K562 (cell line): ENCODE measurements around the gene GPS2. TPM values are rescaled to one million over a fixed set of nuclear protein-coding genes. Genes with fewer than 3 reads are reported as not detected.

ENCODE experiments used
- ARNT ChIP-seq, 2 experiments: fragments of 450-650 bp; IDR thresholded peaks; 2 replicates each; pipeline ENCODE4 v1.6.1; 2016; ENCODE audit warnings: mild to moderate bottlenecking in 1 of 2
- FOXK1 ChIP-seq: sonication (generic); formaldehyde crosslinking; IDR thresholded peaks from 2 replicates; pipeline ENCODE4 v1.8.0; 2022; ENCODE audit warnings: missing genetic modification reagents, mild to moderate bottlenecking, borderline replicate concordance
- HCFC1 ChIP-seq: IDR thresholded peaks from 2 replicates; pipeline ENCODE4 v1.6.1; 2012; ENCODE audit warnings: low read depth, low read length, improper control_type of control experiment
- MCM2 ChIP-seq: fragments of 450-650 bp; IDR thresholded peaks from 2 replicates; pipeline ENCODE4 v1.6.1; 2017; ENCODE audit warnings: low read depth, mild to moderate bottlenecking
- MNT ChIP-seq, 2 experiments: fragments of 450-650 bp; conservative IDR thresholded peaks; 2 replicates each; pipeline ENCODE4 v1.6.1; 2017; ENCODE audit warnings: mild to moderate bottlenecking in 2 of 2, moderate library complexity in 2 of 2
- NCOA4 ChIP-seq: fragments of 450-650 bp; IDR thresholded peaks from 2 replicates; pipeline ENCODE4 v1.6.1; 2018; ENCODE audit warnings: mild to moderate bottlenecking; ENCODE audit not compliant: partially characterized antibody
- NFATC3 ChIP-seq: fragments of 450-650 bp; IDR thresholded peaks from 2 replicates; pipeline ENCODE4 v1.6.1; 2017; ENCODE audit warnings: mild to moderate bottlenecking
- PCBP1 ChIP-seq: fragments of 200-400 bp; formaldehyde crosslinking; IDR thresholded peaks from 2 replicates; pipeline ENCODE4 v1.6.1; 2018; ENCODE audit warnings: mild to moderate bottlenecking, low read depth, low read length; ENCODE audit not compliant: poor library complexity, severe bottlenecking
- POLR2G ChIP-seq: fragments of 200-400 bp; formaldehyde crosslinking; IDR thresholded peaks from 2 replicates; pipeline ENCODE4 v1.6.1; 2017; ENCODE audit warnings: low read depth, mild to moderate bottlenecking, antibody characterized with exemption, low read length, moderate library complexity
- RB1 ChIP-seq: fragments of 450-650 bp; IDR thresholded peaks from 2 replicates; pipeline ENCODE4 v1.6.1; 2017; ENCODE audit warnings: low read depth, mild to moderate bottlenecking
- SIN3A ChIP-seq, 2 experiments: fragments of 150-350 bp in 1 of 2; IDR thresholded peaks; 2 replicates each; pipeline ENCODE4 v1.6.1; 2011 to 2016; ENCODE audit warnings: borderline replicate concordance in 2 of 2, low read depth in 2 of 2, low read length in 2 of 2, mild to moderate bottlenecking in 2 of 2, moderate library complexity in 2 of 2; ENCODE audit not compliant: control insufficient read depth in 1 of 2
- TOE1 ChIP-seq, 2 experiments: fragments of 450-650 bp in 1 of 2; sonication (generic) in 1 of 2; formaldehyde crosslinking in 1 of 2; IDR thresholded peaks; 2 replicates each; pipeline versions ENCODE4 v1.7.1 to v1.8.0; 2016 to 2022; ENCODE audit warnings: borderline replicate concordance in 2 of 2, mild to moderate bottlenecking in 2 of 2, antibody characterized with exemption in 1 of 2, inconsistent platforms in 1 of 2, low read depth in 1 of 2, missing genetic modification reagents in 1 of 2, moderate library complexity in 1 of 2
- XRCC3 ChIP-seq: fragments of 450-650 bp; IDR thresholded peaks from 2 replicates; pipeline ENCODE4 v1.6.1; 2017; ENCODE audit warnings: mild to moderate bottlenecking, moderate library complexity
- ZNF133 ChIP-seq: fragments of 250-450 bp; sonication (Bioruptor Pico); IDR thresholded peaks from 2 replicates; pipeline ENCODE4 v1.4.0; 2020; ENCODE audit warnings: mild to moderate bottlenecking
- ZNF444 ChIP-seq: fragments of 250-450 bp; sonication (Bioruptor Pico); IDR thresholded peaks from 2 replicates; pipeline ENCODE4 v1.4.0; 2020; ENCODE audit warnings: mild to moderate bottlenecking, moderate library complexity
- ZNF551 ChIP-seq: fragments of 250-450 bp; sonication (Bioruptor Pico); IDR thresholded peaks from 2 replicates; pipeline ENCODE4 v1.5.0; 2021; ENCODE audit warnings: mild to moderate bottlenecking, moderate library complexity
- polyA plus RNA-seq, 8 experiments: library from polyadenylated mRNA; depleted of rRNA in 4 of 8; stranded (reverse) in 5 of 8; unstranded in 3 of 8; fragments of >200 nt; fragmentation: Nextera tagmentation in 2 of 8; fragmentation: Illumina TruSeq in 1 of 8; extraction: Ambion mirVana in 2 of 8; extraction: Trizol in 1 of 8; gene quantifications; 2 replicates each; pipeline versions ENCODE4 v1.2.1 to v1.2.3, GENCODE V29; 2011 to 2014; ENCODE audit warnings: inconsistent platforms in 1 of 8, missing spikeins in 1 of 8
- total RNA-seq, 7 experiments: library from RNA; depleted of rRNA in 6 of 7; stranded (reverse); fragments of >200 nt in 6 of 7; fragmentation: Illumina TruSeq in 2 of 7; extraction: Trizol in 2 of 7; gene quantifications; 2 replicates each; pipeline versions ENCODE4 v1.2.1 to v1.2.3, GENCODE V29; 2011 to 2021; ENCODE audit warnings: low replicate concordance in 1 of 7
- TF ChIP-seq, protein P1 (sequence below): fragments of 450-650 bp; formaldehyde crosslinking; conservative IDR thresholded peaks from 2 replicates; pipeline ENCODE4 v1.4.0; 2022; ENCODE audit warnings: mild to moderate bottlenecking, missing genetic modification characterization
- TF ChIP-seq, protein P2 (sequence below): fragments of 250-450 bp; sonication (Bioruptor Pico); IDR thresholded peaks from 2 replicates; pipeline ENCODE4 v1.5.1; 2021; ENCODE audit warnings: mild to moderate bottlenecking
- TF ChIP-seq, protein P3 (sequence below): IDR thresholded peaks from 3 replicates; pipeline ENCODE4 v1.6.1; 2011; ENCODE audit warnings: borderline replicate concordance, mild to moderate bottlenecking, moderate library complexity; ENCODE audit not compliant: insufficient read length; ENCODE audit errors: extremely low read depth

Gene GPS2
- total and polyA plus RNA-seq, 9 of the 15 experiments (the other 6 are each of a cell fraction or from before 2014, with no cell fraction given): 18.3 to 75.7 (median 37.0) TPM

DNA sequence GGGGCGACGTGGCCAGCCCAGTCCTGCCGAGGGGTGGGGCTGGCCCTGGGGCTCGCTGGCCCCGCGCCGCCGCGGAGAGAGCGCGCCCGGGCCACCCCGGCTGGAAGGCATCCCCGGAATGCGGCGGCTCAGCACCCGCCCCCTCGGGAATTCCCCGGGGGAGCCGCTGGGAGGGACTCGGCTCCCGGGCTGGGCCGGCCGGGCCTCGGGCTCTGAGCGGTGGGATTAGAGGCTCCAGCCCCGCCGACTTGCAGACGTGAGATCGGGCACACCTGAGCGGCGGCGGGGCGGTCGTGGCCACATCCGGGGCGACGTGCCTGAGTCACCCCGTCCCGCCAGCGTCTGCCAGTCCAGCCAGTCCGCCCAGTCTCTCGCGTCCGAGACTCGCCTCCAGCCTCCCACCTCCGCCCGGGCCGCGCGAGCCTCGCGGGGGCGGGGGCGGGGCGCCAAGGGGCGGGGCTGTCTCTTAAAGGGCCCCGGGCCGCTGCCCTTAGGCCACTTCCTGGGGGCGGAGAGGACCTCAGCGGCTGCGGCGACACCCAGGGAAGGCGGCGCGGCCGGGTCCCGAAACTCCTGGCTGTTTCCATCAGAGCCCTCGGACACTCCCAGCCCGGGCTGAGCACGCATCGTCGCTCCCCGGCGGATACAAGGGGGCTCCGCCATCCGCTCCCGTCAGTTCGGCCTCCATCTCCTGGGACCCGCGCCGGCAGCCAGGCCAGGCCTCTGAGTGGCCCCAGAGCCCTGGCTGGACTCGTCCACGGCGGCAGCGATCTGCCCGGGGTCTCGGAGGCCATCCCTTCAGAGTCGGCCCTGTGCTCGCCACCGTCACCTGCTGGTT is 36.7 kb upstream of the GPS2 start, which contains the start of gene KCTD11 (continued):
- TF ChIP-seq, protein P1, sequence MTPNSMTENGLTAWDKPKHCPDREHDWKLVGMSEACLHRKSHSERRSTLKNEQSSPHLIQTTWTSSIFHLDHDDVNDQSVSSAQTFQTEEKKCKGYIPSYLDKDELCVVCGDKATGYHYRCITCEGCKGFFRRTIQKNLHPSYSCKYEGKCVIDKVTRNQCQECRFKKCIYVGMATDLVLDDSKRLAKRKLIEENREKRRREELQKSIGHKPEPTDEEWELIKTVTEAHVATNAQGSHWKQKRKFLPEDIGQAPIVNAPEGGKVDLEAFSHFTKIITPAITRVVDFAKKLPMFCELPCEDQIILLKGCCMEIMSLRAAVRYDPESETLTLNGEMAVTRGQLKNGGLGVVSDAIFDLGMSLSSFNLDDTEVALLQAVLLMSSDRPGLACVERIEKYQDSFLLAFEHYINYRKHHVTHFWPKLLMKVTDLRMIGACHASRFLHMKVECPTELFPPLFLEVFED (CRISPR knock-in tag): no peak
- TF ChIP-seq FOXK1 (CRISPR knock-in tag): no peak
- no peak for TF ChIP-seq XRCC3
- no peak for TF ChIP-seq ZNF133 (CRISPR knock-in tag)
- TF ChIP-seq PCBP1: no peak
- no peak for TF ChIP-seq MCM2
- 0 out of 2 replicates have a peak, but pooled peaks have one; percentile 22 for TF ChIP-seq TOE1 (IDR thresholded peaks at IDR 0.05; ENCODE audit: borderline replicate concordance)
- no peak for TF ChIP-seq TOE1 (CRISPR knock-in tag; IDR thresholded peaks at IDR 0.05; ENCODE audit: borderline replicate concordance, low read depth)
- TF ChIP-seq SIN3A (IDR thresholded peaks at IDR 0.05; ENCODE audit: borderline replicate concordance in 2 of 2, control insufficient read depth in 1 of 2, low read depth in 2 of 2, low read length in 2 of 2): peak; percentile 16 to 29; a peak in 2 of 4 replicates
- TF ChIP-seq ZNF444 (CRISPR knock-in tag): no peak
- TF ChIP-seq, protein P2, sequence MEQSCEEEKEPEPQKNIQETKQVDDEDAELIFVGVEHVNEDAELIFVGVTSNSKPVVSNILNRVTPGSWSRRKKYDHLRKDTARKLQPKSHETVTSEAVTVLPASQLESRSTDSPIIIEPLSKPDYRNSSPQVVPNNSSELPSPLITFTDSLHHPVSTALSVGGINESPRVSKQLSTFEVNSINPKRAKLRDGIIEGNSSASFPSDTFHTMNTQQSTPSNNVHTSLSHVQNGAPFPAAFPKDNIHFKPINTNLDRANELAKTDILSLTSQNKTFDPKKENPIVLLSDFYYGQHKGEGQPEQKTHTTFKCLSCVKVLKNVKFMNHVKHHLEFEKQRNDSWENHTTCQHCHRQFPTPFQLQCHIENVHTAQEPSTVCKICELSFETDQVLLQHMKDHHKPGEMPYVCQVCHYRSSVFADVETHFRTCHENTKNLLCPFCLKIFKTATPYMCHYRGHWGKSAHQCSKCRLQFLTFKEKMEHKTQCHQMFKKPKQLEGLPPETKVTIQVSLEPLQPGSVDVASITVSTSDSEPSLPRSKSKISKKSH (CRISPR knock-in tag): no peak
- TF ChIP-seq NFATC3: no peak
- no peak for TF ChIP-seq NCOA4
- no peak for TF ChIP-seq ARNT (IDR thresholded peaks at IDR 0.05)
- no peak for TF ChIP-seq ZNF551 (CRISPR knock-in tag)
- no peak for TF ChIP-seq HCFC1
- TF ChIP-seq POLR2G: peak; percentile 74
- TF ChIP-seq RB1: 0 out of 2 replicates have a peak, but pooled peaks have one; percentile 9
- TF ChIP-seq, protein P3, sequence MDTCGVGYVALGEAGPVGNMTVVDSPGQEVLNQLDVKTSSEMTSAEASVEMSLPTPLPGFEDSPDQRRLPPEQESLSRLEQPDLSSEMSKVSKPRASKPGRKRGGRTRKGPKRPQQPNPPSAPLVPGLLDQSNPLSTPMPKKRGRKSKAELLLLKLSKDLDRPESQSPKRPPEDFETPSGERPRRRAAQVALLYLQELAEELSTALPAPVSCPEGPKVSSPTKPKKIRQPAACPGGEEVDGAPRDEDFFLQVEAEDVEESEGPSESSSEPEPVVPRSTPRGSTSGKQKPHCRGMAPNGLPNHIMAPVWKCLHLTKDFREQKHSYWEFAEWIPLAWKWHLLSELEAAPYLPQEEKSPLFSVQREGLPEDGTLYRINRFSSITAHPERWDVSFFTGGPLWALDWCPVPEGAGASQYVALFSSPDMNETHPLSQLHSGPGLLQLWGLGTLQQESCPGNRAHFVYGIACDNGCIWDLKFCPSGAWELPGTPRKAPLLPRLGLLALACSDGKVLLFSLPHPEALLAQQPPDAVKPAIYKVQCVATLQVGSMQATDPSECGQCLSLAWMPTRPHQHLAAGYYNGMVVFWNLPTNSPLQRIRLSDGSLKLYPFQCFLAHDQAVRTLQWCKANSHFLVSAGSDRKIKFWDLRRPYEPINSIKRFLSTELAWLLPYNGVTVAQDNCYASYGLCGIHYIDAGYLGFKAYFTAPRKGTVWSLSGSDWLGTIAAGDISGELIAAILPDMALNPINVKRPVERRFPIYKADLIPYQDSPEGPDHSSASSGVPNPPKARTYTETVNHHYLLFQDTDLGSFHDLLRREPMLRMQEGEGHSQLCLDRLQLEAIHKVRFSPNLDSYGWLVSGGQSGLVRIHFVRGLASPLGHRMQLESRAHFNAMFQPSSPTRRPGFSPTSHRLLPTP: no peak
- peak in 1 of 2 experiments; percentile 65; a peak in 2 of 4 replicates for TF ChIP-seq MNT (conservative IDR thresholded peaks at IDR 0.05)
